Epithelial cell of proximal tubule (primary cell): ENCODE data around the gene MEDAG. TPM values are rescaled to one million over a fixed set of nuclear protein-coding genes. Genes with fewer than 3 reads are reported as not detected.

Experiments used
- DNase-seq: peaks from one replicate; pipeline ENCODE4 v3.0.0-alpha.2; 2011; ENCODE audit warnings: low read depth
- H3K4me3 ChIP-seq: 2 replicates; pipeline ENCODE4 v1.5.1; 2011; ENCODE audit warnings: low read depth, mild to moderate bottlenecking, low read length
- CTCF ChIP-seq: conservative IDR thresholded peaks from 2 replicates; pipeline ENCODE4 v1.5.1; 2012; ENCODE audit warnings: low read depth, mild to moderate bottlenecking, low read length
- total RNA-seq: library from RNA; depleted of rRNA; stranded (reverse); fragments of >200 nt; gene quantifications from 2 replicates; pipeline ENCODE4 v1.2.3, GENCODE V29; 2015

The MEDAG gene
- total RNA-seq, 1 donor from 2014 or later: 0.17 TPM

GRCh38 chr13:30928978-30929377, 22.9 kb downstream of the MEDAG start:
- peak; percentile 6 for DNase-seq
- no peak for TF ChIP-seq CTCF
- no peak overlapping the region for H3K4me3 ChIP-seq

- no peak for TF ChIP-seq CTCF
- H3K4me3 ChIP-seq: no peak within 1 kb of the TSS
These were observed 26.6 kb downstream of the MEDAG start, which contains the start of gene TEX26 for GRCh38 chr13:30932481-30933353. TEX26 (plus strand) TSS chr13:30932656; CDS start chr13:30932716, 60 bp downstream.

GRCh38 chr13:30933354-30933670, 27.2 kb downstream of the MEDAG start:
- DNase-seq: no peak
- TF ChIP-seq CTCF: no peak
- no peak overlapping the region for H3K4me3 ChIP-seq

More at GRCh38 chr13:30932481-30933353, 26.6 kb downstream of the MEDAG start, which contains the start of gene TEX26:
- DNase-seq: no peak

GRCh38 chr13:30934381-30934780, 28.3 kb downstream of the MEDAG start:
- no peak overlapping the region for H3K4me3 ChIP-seq
- no peak for DNase-seq
- TF ChIP-seq CTCF: no peak

GRCh38 chr13:30934803-30935202, 28.7 kb downstream of the MEDAG start:
- no peak for DNase-seq
- H3K4me3 ChIP-seq: no peak overlapping the region
- TF ChIP-seq CTCF: no peak

GRCh38 chr13:30936971-30937370, 30.9 kb downstream of the MEDAG start:
- no peak for TF ChIP-seq CTCF
- DNase-seq: no peak
- no peak overlapping the region for H3K4me3 ChIP-seq

- no peak overlapping the region for H3K4me3 ChIP-seq
- no peak for DNase-seq
- no peak for TF ChIP-seq CTCF
These were observed 37.8 kb downstream of the MEDAG start for GRCh38 chr13:30943881-30944280.
